Measurements from ENCODE around the gene TSC1.
A peak's percentile ranks its signal among the peaks of the same experiment; 100 is the strongest.

Gene TSC1

GRCh38 chr9:132965478-132965877 lies 21.1 kb upstream of the TSC1 start:
- DNase-seq (ENCODE audit: low spot score), result no peak
- H3K27ac ChIP-seq, result no peak overlapping the region
- ChIA-PET CTCF (interaction anchor here (0.8 kb wide), 1 partner anchor 63 kb away, joined by 4 read pairs; no protein-coding TSS in a partner anchor), POLR2A (ENCODE audit: low non-redundant PET) (no interaction called here)
- TF ChIP-seq CTCF (conservative IDR thresholded peaks at IDR 0.05; ENCODE audit: low read depth), result no peak

GRCh38 chr9:132961002-132961401 lies 16.6 kb upstream of the TSC1 start:
- no peak for TF ChIP-seq CTCF (conservative IDR thresholded peaks at IDR 0.05; ENCODE audit: low read depth)
- no peak overlapping the region for H3K27ac ChIP-seq
- CTCF ChIA-PET, result interaction anchor here (0.5 kb wide), 1 partner anchor 65 kb away, joined by 3 read pairs; no protein-coding TSS in a partner anchor
- no peak for DNase-seq (ENCODE audit: low spot score)
- POLR2A ChIA-PET (ENCODE audit: low non-redundant PET), result no interaction called here

GRCh38 chr9:132957805-132958204 lies 13.4 kb upstream of the TSC1 start:
- CTCF ChIA-PET, result no interaction called here
- DNase-seq (ENCODE audit: low spot score), result peak; percentile 51
- H3K27ac ChIP-seq, result no peak overlapping the region
- POLR2A ChIA-PET (ENCODE audit: low non-redundant PET), result no interaction called here
- no peak for TF ChIP-seq CTCF (conservative IDR thresholded peaks at IDR 0.05; ENCODE audit: low read depth)

GRCh38 chr9:132955768-132956167 lies 11.4 kb upstream of the TSC1 start:
- DNase-seq (ENCODE audit: low spot score), result no peak
- CTCF ChIA-PET, result interaction anchor here (0.8 kb wide), 1 partner anchor 22 kb away, joined by 3 read pairs; no protein-coding TSS in a partner anchor
- no peak for TF ChIP-seq CTCF (conservative IDR thresholded peaks at IDR 0.05; ENCODE audit: low read depth)
- H3K27ac ChIP-seq, result no peak overlapping the region
- POLR2A ChIA-PET (ENCODE audit: low non-redundant PET), result no interaction called here

GRCh38 chr9:132955123-132955522 lies 10.7 kb upstream of the TSC1 start:
- H3K27ac ChIP-seq, result no peak overlapping the region
- TF ChIP-seq CTCF (conservative IDR thresholded peaks at IDR 0.05; ENCODE audit: low read depth), result no peak
- ChIA-PET CTCF (no interaction called here), POLR2A (ENCODE audit: low non-redundant PET) (no interaction called here)
- no peak for DNase-seq (ENCODE audit: low spot score)

- POLR2A ChIA-PET (ENCODE audit: low non-redundant PET), result no interaction called here
- no peak overlapping the region for H3K27ac ChIP-seq
- CTCF ChIA-PET, result interaction anchor here (0.7 to 0.8 kb wide), 2 partner anchors 10 to 126 kb away, joined by 3 read pairs; no protein-coding TSS in a partner anchor
- DNase-seq (ENCODE audit: low spot score), result no peak
- no peak for TF ChIP-seq CTCF (conservative IDR thresholded peaks at IDR 0.05; ENCODE audit: low read depth)
Observed at GRCh38 chr9:132949709-132950108, 5.3 kb upstream of the TSC1 start.

Data from RWPE1 (cell line).